ENCODE measurements around the gene OR1F1. TPM values are rescaled to one million over a fixed set of nuclear protein-coding genes. Genes with fewer than 3 reads are reported as not detected.
"Not testable (repeated sequence)": the region's sequence is repeated elsewhere in the genome, so short reads cannot be mapped to it uniquely, and the experiment has no call there.

OR1F1 gene
- total RNA-seq, 1 experiment from 2014 or later, result 0.26 TPM

DNA sequence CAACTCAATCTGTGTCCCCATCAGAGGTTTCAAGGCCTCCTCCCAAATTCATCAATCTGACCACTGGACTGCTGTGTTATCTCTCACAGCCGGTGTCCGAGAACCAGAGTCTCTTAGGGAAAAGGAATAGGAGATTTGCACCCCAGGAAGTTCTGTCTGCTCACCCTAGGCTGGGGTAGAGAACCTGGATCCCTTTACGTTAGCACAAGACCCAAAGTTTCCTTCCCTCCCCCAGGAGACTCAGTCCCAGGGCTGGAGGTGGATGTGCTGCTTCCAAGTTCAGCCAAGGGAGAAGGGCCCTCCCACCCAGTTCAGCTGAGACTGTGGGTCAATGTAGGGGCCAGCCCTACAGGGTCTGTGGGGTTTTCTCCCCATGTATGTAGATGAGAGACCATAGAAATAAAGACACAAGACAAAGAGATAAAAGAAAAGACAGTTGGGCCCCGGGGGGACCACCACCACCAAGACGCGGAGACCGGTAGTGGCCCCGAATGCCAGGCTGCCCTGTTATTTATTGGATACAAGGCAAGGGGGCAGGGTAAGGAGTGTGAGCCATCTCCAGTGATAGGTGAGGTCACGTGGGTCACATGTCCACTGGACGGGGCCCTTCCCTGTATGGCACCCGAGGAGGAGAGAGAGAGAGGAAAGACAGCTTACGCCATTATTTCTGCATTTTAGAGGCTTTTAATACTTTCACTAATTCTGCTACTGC, 22.7 kb upstream of the OR1F1 start:
- H3K9me3 ChIP-seq (ENCODE audit: control insufficient read depth, insufficient read depth, low read depth, low read length), result no peaks in the 10 kb centered on the region
- intact Hi-C loops (cut with micrococcal nuclease; ENCODE audit: unreplicated experiment), result no loop called here
- H3K27me3 ChIP-seq (ENCODE audit: control insufficient read depth, insufficient read depth, low read length), result no peaks in the 10 kb centered on the region
- no peaks in the 10 kb centered on the region for H3K36me3 ChIP-seq (ENCODE audit: control insufficient read depth, insufficient read depth, low read length)
- ATAC-seq (no peak), DNase-seq (ENCODE audit: low read depth, low spot score) (no peak)
- ChIA-PET CTCF (no interaction called here), POLR2A (no interaction called here)
- in situ Hi-C loops (cut with HindIII; ENCODE audit: low pct_unique_long_range_greater_than_20kb, low sequenced_read_pairs), result no loop called here
- H3K4me3 ChIP-seq (ENCODE audit: low read depth in 2 of 2, low read length in 2 of 2), result peak overlapping the region; percentile 1 to 36; a peak in 2 of 4 replicates
- TF ChIP-seq TCF7L2 (IDR thresholded peaks at IDR 0.05; ENCODE audit: low read depth, low read length) (no peak), POLR2AphosphoS5 (IDR thresholded peaks at IDR 0.05; ENCODE audit: low read depth, low read length) (no peak)
- TF ChIP-seq, protein P1, sequence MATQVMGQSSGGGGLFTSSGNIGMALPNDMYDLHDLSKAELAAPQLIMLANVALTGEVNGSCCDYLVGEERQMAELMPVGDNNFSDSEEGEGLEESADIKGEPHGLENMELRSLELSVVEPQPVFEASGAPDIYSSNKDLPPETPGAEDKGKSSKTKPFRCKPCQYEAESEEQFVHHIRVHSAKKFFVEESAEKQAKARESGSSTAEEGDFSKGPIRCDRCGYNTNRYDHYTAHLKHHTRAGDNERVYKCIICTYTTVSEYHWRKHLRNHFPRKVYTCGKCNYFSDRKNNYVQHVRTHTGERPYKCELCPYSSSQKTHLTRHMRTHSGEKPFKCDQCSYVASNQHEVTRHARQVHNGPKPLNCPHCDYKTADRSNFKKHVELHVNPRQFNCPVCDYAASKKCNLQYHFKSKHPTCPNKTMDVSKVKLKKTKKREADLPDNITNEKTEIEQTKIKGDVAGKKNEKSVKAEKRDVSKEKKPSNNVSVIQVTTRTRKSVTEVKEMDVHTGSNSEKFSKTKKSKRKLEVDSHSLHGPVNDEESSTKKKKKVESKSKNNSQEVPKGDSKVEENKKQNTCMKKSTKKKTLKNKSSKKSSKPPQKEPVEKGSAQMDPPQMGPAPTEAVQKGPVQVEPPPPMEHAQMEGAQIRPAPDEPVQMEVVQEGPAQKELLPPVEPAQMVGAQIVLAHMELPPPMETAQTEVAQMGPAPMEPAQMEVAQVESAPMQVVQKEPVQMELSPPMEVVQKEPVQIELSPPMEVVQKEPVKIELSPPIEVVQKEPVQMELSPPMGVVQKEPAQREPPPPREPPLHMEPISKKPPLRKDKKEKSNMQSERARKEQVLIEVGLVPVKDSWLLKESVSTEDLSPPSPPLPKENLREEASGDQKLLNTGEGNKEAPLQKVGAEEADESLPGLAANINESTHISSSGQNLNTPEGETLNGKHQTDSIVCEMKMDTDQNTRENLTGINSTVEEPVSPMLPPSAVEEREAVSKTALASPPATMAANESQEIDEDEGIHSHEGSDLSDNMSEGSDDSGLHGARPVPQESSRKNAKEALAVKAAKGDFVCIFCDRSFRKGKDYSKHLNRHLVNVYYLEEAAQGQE (IDR thresholded peaks at IDR 0.05; ENCODE audit: insufficient read depth in 1 of 2, low read depth in 2 of 2, low read length in 1 of 2), result no peak
- TF ChIP-seq, protein P2, sequence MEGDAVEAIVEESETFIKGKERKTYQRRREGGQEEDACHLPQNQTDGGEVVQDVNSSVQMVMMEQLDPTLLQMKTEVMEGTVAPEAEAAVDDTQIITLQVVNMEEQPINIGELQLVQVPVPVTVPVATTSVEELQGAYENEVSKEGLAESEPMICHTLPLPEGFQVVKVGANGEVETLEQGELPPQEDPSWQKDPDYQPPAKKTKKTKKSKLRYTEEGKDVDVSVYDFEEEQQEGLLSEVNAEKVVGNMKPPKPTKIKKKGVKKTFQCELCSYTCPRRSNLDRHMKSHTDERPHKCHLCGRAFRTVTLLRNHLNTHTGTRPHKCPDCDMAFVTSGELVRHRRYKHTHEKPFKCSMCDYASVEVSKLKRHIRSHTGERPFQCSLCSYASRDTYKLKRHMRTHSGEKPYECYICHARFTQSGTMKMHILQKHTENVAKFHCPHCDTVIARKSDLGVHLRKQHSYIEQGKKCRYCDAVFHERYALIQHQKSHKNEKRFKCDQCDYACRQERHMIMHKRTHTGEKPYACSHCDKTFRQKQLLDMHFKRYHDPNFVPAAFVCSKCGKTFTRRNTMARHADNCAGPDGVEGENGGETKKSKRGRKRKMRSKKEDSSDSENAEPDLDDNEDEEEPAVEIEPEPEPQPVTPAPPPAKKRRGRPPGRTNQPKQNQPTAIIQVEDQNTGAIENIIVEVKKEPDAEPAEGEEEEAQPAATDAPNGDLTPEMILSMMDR (IDR thresholded peaks at IDR 0.05), result no peak
- H3K27ac ChIP-seq (ENCODE audit: low read length), result peak overlapping the region; percentile 77
- BruUV-seq (replicated peaks), result no TSS peak
- H3K4me1 ChIP-seq (ENCODE audit: control insufficient read depth, insufficient read depth, low read length), result peaks cover 13% of the 10 kb centered on the region

DNA sequence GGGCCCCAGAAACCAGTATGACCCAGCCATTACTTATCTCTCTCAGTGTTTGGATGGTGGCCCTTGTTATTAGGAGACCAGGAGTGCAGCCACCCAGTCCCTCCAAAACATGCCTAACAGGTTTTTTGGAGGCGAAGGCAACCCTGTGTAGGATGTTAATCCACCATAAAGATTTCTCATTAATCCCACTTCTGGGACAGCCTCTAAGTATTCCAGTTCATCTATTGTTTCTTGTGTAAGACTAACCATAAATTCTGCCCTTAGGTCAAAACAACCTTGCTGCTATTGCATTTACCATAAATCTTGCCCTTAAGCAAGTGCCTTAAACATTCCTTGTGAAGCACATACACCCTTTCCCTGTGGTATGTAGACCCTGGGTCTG, 21.5 kb upstream of the OR1F1 start:
- TF ChIP-seq, protein P1 (IDR thresholded peaks at IDR 0.05; ENCODE audit: insufficient read depth in 1 of 2, low read depth in 2 of 2, low read length in 1 of 2), result no peak
- TF ChIP-seq, protein P2 (IDR thresholded peaks at IDR 0.05), result no peak
- TF ChIP-seq SIN3A (IDR thresholded peaks at IDR 0.05; ENCODE audit: borderline replicate concordance, insufficient read depth, low read depth, low read length) (no peak), POLR2AphosphoS5 (IDR thresholded peaks at IDR 0.05; ENCODE audit: low read depth, low read length) (no peak), TCF7L2 (IDR thresholded peaks at IDR 0.05; ENCODE audit: low read depth, low read length) (no peak)
- POLR2A ChIA-PET, result no interaction called here
- ATAC-seq (no peak), DNase-seq (ENCODE audit: low read depth, low spot score) (no peak)
- no TSS peak for BruUV-seq (replicated peaks)
- intact Hi-C loops (cut with micrococcal nuclease; ENCODE audit: unreplicated experiment), result no loop called here
- H3K4me1 ChIP-seq (ENCODE audit: control insufficient read depth, insufficient read depth, low read length), result peaks cover 19% of the 10 kb centered on the region
- CTCF ChIA-PET, result interaction anchor here (0.6 to 0.8 kb wide), 2 partner anchors 14 to 402 kb away, joined by 3 read pairs; no protein-coding TSS in a partner anchor
- in situ Hi-C loops (cut with HindIII; ENCODE audit: low pct_unique_long_range_greater_than_20kb, low sequenced_read_pairs), result no loop called here
- H3K36me3 ChIP-seq (ENCODE audit: control insufficient read depth, insufficient read depth, low read length), result no peaks in the 10 kb centered on the region
- no peak overlapping the region for H3K4me3 ChIP-seq (ENCODE audit: low read depth in 2 of 2, low read length in 2 of 2)
- no peak overlapping the region for H3K27ac ChIP-seq (ENCODE audit: low read length)
- H3K27me3 ChIP-seq (ENCODE audit: control insufficient read depth, insufficient read depth, low read length), result no peaks in the 10 kb centered on the region
- no peaks in the 10 kb centered on the region for H3K9me3 ChIP-seq (ENCODE audit: control insufficient read depth, insufficient read depth, low read depth, low read length)

- DNase-seq (ENCODE audit: low read depth, low spot score); H3K27ac ChIP-seq (ENCODE audit: low read length); ATAC-seq; intact Hi-C loops (cut with micrococcal nuclease; ENCODE audit: unreplicated experiment); H3K36me3 ChIP-seq (ENCODE audit: control insufficient read depth, insufficient read depth, low read length); in situ Hi-C loops (cut with HindIII; ENCODE audit: low pct_unique_long_range_greater_than_20kb, low sequenced_read_pairs); H3K4me3 ChIP-seq (ENCODE audit: low read depth in 2 of 2, low read length in 2 of 2); H3K27me3 ChIP-seq (ENCODE audit: control insufficient read depth, insufficient read depth, low read length); POLR2A ChIA-PET; BruUV-seq (replicated peaks); H3K9me3 ChIP-seq (ENCODE audit: control insufficient read depth, insufficient read depth, low read depth, low read length): not testable (repeated sequence)
- CTCF ChIA-PET, result interaction anchor here (0.6 kb wide), 1 partner anchor 293 kb away, joined by 8 read pairs; no protein-coding TSS in a partner anchor
- H3K4me1 ChIP-seq (ENCODE audit: control insufficient read depth, insufficient read depth, low read length), result peaks cover 24% of the 10 kb centered on the region
These were observed 19.3 kb upstream of the OR1F1 start for GRCh38 chr16:3168729-3169128.

Measured in Panc1 (cell line).